Renal cortex interstitium (tissue), 11 donors: ENCODE data around the gene CFAP221. TPM values are rescaled to one million over a fixed set of nuclear protein-coding genes. Genes with fewer than 3 reads are reported as not detected.
A peak's percentile ranks its signal among the peaks of the same experiment; 100 is the strongest.

Experiments
- DNase-seq, 11 donors: peaks; one replicate each; pipeline ENCODE4 v3.0.0-alpha.2; 2013; ENCODE audit warnings: low read depth in 9 of 11, low spot score in 4 of 11; ENCODE audit errors: extremely low read depth in 1 of 11
- polyA plus RNA-seq, 3 donors: library from polyadenylated mRNA; unstranded; fragments of 120-200 nt; gene quantifications; one replicate each; pipeline ENCODE4 v1.2.1, GENCODE V29; 2013; ENCODE audit not compliant: insufficient read length in 3 of 3

Gene CFAP221
- polyA plus RNA-seq, 3 donors = 19.2 to 36.1 (median 25.1) TPM

DNA sequence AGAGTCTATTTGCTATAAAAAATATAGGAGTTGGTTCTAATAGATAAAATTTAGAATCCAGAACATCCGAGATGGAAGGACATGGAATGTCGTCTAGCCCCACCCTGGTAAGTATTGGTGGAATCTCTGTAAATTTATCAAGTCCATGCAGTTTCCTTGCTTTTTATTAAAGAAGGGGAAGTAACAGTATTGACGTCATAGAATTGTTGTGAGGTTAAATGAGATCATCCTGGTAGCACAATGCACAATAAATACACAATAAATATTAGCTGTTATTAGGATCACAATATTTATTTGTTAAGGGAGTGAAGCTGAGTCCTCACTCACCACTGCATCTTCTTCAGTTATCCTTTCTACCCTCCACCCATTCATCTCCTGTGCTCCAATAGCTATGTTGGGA lies 118.0 kb downstream of the CFAP221 start:
- no peak for DNase-seq

DNA sequence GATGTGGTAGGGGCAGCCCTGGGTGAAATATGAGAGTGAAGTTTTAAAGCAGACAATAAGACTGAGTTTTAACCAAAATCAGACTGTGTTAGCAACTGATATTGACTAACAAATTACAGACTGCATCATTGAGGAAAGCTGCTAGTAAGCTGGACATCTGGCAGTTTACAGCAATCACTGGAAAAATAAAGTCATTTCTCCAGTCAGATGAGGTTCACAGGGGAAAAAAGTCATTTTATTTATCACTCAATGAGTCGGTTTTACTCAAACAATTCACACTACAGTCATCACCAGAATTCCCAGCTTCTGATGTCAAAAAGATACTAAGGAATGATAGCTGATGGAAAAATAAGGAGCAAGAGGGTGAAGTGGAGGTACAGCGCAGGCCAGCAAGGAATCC lies 124.3 kb downstream of the CFAP221 start:
- no peak for DNase-seq

DNA sequence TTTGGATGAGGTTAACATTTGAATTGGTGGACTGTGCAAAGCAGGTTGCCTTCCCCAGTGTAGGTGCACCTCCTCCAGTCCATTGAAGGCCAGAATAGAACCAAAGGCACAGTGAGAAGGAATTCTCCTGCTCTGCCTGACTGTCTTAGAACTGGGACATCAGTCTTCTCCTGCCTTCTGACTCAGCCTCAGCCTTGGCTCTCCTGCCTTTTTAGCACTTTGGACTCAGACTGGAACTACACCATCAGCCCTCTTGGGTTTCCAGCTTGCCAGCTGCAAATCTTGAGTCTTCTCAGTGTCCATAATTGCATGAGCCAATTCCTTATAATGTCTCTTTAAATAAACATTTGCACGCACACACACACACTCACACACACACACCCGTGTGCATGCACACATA lies 126.8 kb downstream of the CFAP221 start:
- DNase-seq = no peak

DNA sequence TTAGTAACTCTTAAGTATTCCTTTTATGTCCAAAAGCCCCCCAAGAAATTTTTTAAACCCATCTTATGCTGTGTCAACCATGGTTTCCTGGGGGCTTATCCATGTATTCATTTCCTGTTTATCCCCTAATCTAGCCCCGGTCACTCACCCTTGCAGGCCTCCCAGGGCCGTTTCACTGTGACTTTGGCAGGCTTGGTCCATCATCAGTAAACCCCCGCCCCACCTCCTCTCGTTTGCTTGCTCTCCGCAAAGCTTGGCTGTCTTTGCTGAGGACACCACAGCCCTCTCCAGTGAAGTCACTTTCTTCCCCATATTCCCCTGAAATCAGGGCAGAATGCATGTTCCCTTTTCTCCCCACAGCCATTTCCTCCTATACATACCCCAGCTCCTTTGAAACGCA lies 127.5 kb downstream of the CFAP221 start:
- DNase-seq = no peak

DNA sequence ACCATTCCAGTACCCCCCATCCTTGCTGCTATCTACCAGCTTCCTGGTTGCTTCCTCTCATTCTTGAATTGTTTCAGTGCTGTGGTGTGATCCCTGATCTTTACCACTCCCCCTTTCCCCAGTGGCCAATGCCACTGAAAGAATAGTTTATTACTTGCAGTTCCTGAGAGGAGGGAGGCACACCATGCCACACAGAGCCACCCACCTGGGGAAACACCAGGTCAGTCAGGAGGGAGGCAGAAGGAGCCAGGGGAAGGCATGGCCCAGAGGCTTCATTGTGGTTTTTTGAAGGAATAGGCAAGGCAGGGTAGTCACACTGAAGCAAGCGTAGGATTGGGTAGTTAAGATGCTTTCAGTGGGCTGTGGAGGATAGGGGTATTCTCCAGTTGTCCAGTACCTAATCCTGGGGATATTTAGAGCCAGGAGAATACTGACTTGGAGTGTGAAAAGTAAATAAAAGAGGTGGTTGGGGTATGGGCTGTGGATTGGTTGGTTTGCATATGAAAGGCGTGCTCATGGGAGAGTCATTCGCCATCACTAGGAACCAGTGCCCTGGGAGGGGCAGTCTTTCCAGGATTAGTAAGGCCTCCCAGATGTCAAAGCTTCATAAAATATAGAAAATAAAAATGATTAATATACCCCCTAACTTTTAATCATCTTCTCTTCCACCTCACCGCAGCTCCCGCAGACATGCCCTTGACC lies 128.1 kb downstream of the CFAP221 start:
- no peak for DNase-seq

DNA sequence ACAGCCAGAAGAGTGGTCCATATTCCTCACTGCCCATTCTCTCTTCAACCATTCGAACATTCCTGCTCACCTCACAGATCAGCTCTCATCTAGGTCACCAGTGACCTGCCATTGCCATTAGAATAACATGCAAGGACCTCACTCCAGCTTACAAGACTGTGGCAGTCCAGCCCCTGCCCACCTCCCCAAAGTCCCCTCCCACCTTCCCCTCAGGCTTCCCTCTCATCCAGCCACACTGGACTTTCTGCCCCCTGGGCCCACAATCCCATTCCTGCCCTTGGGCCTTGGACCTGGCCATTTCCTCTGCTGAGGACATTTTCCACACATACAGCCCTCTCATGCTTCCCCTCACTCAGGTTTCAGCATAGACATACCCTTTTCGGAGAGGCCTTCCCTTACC lies 129.5 kb downstream of the CFAP221 start:
- no peak for DNase-seq

DNA sequence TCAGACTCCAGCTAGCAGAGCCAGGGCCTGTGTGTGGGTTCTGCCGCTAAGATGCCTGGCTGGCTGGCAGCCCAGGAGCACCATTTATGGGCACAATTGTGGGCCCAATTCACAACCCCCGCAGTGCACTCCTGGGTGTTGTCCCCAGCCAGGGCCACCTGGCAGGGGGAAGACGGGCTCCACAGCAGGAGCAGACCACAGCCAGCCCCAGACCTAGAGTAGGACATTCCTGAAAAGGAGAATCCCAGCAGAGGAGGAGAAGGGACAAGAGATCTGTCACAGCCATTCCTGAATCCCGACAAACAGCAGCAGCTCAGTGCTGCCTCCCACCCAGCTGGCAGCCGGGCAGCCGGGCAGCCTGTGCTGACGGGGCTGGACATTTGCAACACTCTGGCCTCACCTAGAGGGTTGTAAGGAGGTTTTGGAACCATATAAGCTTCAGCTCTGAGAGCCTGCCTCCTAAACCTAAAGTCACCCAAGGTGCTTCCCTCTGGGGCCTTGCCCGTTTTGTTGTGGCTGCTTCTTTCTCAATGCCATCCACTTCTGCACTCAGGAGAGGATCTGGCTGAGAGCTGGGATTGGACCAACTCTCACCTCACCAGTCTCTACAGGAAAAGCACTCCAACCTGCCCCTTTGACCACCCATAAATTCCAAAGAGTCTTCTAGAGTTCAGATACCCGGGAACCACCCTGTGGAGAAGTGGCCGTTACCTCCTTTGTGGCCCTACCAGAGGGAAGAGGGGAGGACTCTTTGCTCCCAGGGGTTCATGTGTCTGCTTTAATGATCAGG lies 130.7 kb downstream of the CFAP221 start:
- DNase-seq = no peak

DNA sequence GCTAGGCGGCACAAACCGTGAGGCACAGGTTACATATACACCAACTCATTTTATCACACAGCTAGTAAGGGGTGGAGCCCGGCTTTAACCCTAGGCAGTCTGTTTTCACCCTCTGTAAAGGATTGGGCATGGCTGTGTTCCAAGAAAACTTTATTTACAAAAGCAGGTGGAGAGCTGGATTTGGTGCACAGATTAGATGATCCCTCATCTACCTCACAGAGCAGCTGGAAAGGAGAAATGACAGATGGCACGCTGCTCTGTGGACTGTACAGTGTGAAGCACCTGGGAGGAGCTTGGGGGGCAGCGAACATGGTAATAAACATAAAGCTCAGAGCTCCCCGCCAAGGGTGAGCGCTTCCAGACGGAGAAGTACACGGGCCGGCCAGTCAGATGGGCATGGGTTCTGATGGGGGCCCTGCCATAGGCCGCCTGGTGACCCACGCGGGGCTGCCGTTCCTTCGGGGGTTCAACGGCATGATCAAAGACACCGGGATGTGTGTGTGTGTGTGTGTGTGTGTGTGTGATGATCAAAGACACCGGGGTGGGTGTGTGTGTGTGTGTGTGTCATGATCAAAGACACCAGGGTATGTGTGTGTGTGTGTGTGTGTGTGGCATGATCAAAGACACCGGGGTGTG lies 133.9 kb downstream of the CFAP221 start:
- DNase-seq = no peak

DNA sequence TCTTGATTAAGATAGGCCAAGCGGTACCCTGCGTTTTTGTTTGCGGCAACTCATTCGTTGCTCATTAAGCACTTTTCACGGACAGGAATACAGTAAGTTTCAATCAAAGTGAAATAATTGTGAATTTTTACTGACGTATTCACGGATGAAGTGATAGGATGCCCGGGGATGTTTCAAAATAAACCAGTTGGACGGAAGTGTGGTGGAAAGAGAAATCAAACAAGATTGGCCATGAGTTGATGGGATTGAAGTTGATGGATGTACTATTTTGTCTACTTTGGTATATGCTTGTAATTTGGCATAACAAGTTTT lies 135.2 kb downstream of the CFAP221 start:
- DNase-seq = no peak

DNA sequence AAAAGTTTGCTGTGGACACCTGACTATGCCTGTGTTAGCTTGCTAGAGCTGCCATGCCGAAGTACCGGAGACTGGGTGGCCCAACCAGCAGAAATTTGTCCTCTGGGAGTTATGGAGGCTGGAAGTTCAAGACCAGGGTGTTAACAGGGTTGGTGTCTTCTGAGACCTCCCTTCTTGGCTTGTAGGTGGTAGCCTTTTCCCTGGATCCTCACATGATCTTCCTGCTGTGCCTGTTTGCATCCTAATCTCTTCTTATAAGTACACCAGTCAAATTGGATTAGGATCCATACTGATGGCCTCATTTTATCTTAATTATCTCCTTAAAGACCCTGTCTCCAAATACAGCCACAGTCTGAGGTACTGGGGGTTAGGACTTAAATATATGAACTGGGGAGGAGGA lies 135.6 kb downstream of the CFAP221 start:
- DNase-seq = no peak

DNA sequence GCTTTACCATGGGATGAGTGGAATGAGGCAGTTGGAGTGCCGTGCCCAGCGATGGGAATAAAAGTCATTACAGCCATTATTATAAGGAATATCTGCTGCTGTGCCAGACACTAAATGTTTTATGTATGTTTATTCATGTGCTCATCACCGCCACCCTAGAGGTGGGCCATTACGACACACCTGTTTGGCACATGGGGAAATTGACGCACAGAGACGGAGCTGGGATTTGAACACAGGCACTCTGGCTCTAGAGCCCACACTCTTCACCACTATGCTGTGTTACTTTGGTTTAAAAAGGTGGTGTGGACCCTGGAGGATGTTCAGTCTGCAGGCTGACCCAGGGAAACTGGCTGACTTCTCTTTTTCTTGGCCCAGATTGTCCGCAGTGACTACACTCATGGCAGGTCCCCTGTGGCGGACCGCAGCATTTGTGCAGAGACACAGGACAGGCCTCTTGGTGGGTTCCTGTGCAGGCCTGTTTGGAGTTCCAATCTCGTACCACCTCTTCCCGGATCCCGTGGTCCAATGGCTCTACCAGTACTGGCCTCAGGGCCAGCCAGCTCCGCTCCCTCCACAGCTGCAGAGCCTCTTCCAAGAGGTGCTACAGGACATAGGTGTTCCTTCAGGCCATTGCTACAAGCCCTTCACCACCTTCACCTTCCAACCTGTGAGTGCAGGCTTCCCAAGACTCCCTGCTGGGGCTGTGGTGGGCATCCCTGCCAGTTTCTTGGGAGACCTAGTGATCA lies 136.4 kb downstream of the CFAP221 start:
- DNase-seq = no peak

DNA sequence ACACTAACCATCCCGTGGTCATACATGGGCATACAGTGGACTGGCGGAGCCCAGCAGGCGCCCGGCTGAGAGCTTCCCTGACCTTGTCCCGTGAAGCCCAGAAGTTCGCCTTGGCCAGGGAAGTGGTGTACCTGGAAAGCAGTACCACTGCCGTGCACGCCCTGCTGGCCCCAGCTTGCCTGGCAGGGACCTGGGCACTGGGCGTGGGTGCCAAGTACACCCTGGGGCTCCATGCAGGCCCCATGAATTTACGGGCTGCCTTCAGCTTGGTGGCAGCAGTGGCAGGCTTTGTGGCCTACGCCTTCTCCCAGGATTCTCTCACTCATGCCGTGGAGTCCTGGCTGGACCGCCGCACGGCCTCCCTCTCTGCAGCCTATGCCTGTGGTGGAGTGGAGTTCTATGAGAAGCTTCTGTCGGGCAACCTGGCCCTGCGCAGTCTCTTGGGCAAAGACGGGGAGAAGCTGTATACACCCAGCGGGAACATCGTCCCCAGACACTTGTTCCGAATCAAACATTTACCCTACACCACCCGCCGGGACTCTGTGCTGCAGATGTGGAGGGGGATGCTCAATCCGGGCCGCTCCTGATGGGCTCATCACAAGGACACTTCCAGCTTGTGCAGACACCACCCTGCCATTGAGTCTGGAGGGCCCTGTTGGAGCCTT lies 137.1 kb downstream of the CFAP221 start:
- no peak for DNase-seq

DNA sequence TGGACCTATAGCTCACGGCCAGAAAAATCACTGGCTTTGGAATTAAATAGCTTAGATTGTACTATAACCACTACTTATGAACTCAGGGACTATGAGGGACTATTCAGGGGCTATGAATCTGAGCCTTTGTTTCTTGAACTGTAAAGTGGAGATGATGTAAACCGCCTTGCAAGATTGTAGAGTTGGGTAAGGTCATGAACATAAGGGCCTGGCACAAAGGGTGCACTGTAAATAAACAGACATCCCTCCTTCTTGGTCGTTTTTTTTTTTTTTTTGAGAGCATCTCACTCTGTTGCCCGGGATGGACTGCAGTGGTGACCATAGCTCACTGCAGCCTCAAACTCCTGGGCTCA lies 137.6 kb downstream of the CFAP221 start:
- no peak for DNase-seq

DNA sequence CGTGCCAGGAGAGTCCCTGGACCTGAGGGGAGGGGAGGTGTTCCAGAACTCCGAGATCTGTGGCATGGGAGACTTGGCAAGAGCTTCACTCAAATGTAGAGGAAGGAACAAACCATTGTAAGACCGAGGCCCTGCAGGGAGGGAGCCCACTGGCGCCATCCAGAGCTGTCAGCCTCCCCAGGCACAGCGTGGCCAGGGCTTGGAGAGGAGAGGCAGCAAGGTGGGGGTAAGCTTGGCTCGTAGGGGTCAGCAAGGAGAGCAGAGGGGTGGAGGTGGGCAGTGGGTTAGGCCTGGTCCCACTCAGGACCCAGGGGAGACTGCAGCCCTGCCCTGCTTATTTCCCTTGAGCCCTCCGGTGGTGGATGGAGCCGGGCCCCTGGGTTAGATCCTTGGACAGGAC lies 138.3 kb downstream of the CFAP221 start:
- no peak for DNase-seq

DNA sequence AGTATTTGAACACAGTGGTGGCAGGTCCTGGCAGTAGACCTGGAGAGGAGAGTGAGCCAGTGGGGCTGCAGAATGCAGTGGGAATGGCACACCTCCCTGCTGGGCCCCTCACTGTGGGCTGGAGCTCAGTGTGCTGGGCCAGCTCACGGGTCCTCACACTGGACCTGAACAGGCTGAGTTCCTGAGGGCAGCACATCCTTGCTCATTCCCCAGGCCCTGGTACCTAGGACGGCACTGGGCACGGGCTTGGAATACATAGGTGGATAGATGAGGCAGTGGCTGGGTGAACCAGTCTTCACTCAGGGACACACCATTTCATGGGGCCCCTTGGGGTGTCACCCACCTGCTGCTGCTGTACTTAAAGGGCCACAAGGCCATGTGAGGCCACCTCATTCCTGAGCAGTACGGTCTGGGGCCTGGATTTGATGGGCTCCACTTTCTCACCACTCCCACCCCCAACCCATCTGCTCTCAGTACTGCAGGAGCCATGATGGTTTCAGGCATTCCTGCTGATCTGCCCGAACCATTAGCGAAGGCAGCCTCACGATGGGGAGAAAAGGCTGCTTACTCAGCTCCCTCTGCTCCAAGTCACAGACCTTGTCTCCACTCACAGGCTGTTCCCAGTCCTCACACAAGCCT lies 138.9 kb downstream of the CFAP221 start:
- DNase-seq = no peak

DNA sequence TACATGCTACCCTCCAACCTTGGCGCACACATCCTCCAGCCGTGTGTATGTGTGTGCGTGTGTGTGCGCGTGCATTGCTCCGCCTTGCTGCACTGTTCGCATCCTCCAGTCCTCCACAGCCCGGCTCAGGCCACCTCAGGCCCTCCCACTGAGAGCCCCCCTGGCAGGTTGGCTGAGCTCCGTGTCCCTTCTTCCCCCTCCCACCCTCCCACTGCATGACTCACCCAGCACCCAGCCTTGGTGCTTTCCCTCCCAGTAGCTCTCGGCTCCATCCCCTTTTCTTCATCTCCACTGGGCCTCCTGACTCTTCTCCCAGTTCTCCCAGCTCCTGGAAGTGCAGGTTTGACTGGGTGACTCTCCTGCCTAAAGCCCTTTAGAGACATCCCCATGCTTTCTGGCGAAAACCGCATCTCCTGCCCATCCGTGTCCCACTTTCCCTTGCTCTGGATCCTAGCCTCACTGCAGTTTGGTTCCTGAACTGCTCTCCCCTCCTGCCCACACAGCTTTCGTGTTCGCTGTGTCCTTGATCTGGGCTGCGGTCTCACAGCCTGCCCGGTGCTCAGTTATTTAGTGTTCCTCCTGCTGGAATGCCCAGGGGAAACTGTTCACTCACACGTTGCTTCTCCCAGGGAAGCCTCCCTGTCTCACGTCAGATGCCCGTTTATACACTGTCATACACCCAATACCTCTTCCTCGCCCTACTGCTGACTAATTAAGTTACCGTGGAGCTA lies 139.6 kb downstream of the CFAP221 start:
- peak in 1 of 11 donors; percentile 35 for DNase-seq

DNA sequence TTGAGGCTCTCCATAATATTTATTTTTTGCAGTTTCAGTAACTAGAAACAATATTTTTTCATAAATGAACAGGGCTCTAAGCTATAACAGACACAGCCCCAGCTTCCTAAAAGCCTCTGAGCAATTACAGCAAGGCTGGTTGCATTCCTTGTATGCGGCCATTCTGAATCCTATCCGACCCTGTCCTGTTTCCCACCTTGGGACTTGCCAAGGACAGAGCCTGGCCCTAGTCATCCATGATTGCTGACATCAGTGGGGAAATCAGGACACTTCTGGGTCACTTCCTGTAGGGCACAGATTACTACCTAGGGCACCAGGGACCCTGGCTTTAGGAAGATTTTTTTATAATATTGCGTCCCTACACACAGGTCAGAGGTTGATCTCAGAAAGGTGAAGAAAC lies 140.3 kb downstream of the CFAP221 start:
- DNase-seq = no peak

DNA sequence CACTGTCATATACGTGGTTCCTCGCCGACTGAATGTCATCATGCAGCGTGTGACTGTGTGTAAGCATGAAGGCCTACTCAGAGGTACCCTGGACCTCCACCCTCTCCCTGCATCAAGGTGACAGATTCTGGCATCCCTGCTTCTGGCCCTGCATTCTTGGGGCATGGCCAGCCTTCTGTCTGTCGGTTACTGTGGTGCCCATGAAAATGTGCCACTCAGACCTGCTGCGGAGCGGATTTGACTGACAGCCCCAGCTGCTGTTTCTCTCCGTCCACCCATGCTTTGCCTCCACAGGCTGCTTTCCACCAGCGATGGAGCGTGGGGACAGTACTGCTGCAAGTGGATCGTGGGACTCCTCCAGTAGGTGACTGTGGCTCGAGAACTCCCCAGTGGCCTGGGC lies 144.4 kb downstream of the CFAP221 start:
- no peak for DNase-seq
